Smooth muscle cell (in vitro differentiated cells): ENCODE data around the gene SDC3. TPM values are rescaled to one million over a fixed set of nuclear protein-coding genes. Genes with fewer than 3 reads are reported as not detected.

Experiments
- DNase-seq: peaks from one replicate; lab custom pipeline; 2025; ENCODE audit not compliant: unreplicated experiment; lab: John Stamatoyannopoulos, UW
- H2AFZ ChIP-seq: fragments of 200-600 bp; sonication (generic); 2 replicates; pipeline ENCODE4 v1.6.0; 2016; ENCODE audit warnings: antibody characterized with exemption, low read depth, mild to moderate bottlenecking
- H3F3A ChIP-seq: fragments of 200-600 bp; sonication (generic); 2 replicates; pipeline ENCODE4 v1.6.0; 2017; ENCODE audit warnings: antibody characterized with exemption, low read depth
- H3K27ac ChIP-seq: fragments of 200-600 bp; sonication (generic); 2 replicates; pipeline ENCODE4 v1.5.1; 2016; ENCODE audit warnings: low read depth, mild to moderate bottlenecking
- H3K27me3 ChIP-seq: fragments of 200-600 bp; sonication (generic); 2 replicates; pipeline ENCODE4 v1.6.1; 2016; ENCODE audit warnings: low read depth, mild to moderate bottlenecking
- H3K36me3 ChIP-seq: fragments of 200-600 bp; sonication (generic); 2 replicates; pipeline ENCODE4 v1.5.1; 2016; ENCODE audit warnings: low read depth
- H3K4me1 ChIP-seq: fragments of 200-600 bp; sonication (generic); 2 replicates; pipeline ENCODE4 v1.5.1; 2016; ENCODE audit warnings: low read depth
- H3K4me2 ChIP-seq: fragments of 200-600 bp; sonication (generic); 2 replicates; pipeline ENCODE4 v1.6.0; 2016; ENCODE audit warnings: mild to moderate bottlenecking
- H3K4me3 ChIP-seq: fragments of 200-600 bp; sonication (generic); 2 replicates; pipeline ENCODE4 v1.5.1; 2016; ENCODE audit warnings: mild to moderate bottlenecking
- H3K79me2 ChIP-seq: fragments of 200-600 bp; sonication (generic); 2 replicates; pipeline ENCODE4 v1.6.0; 2016; ENCODE audit warnings: low read depth, mild to moderate bottlenecking
- H3K9ac ChIP-seq: fragments of 200-600 bp; sonication (generic); 2 replicates; pipeline ENCODE4 v1.6.0; 2016; ENCODE audit warnings: low read depth
- H3K9me3 ChIP-seq: fragments of 200-600 bp; sonication (generic); replicated peaks from 2 replicates; pipeline ENCODE4 v1.5.1; 2016; ENCODE audit warnings: low read depth
- H4K20me1 ChIP-seq: fragments of 200-600 bp; sonication (generic); 2 replicates; pipeline ENCODE4 v1.6.0; 2016; ENCODE audit warnings: low read depth
- WGBS: methylation state at CpG from one replicate; pipeline ENCODE4 v1.1.7; 2016; ENCODE audit warnings: low lambda C conversion rate; 5-methylcytosine and 5-hydroxymethylcytosine counted together
- polyA plus RNA-seq: library from polyadenylated mRNA; unstranded; fragments of >200 nt; fragmentation: Nextera tagmentation; extraction: Ambion mirVana; gene quantifications from 2 replicates; pipeline ENCODE4 v1.2.1, GENCODE V29; 2016
- total RNA-seq: library from RNA; depleted of rRNA; stranded (reverse); fragments of >200 nt; gene quantifications from 2 replicates; pipeline ENCODE4 v1.2.3, GENCODE V29; 2014
- TF ChIP-seq, protein P1 (sequence below): fragments of 200-600 bp; sonication (generic); IDR thresholded peaks from 2 replicates; pipeline ENCODE4 v1.5.1; 2017; ENCODE audit warnings: borderline replicate concordance, mild to moderate bottlenecking, antibody characterized with exemption; ENCODE audit not compliant: insufficient read depth, poor library complexity, severe bottlenecking

SDC3 gene
- total and polyA plus RNA-seq, 2 experiments from 2014 or later = 46.3 to 112 TPM

DNA sequence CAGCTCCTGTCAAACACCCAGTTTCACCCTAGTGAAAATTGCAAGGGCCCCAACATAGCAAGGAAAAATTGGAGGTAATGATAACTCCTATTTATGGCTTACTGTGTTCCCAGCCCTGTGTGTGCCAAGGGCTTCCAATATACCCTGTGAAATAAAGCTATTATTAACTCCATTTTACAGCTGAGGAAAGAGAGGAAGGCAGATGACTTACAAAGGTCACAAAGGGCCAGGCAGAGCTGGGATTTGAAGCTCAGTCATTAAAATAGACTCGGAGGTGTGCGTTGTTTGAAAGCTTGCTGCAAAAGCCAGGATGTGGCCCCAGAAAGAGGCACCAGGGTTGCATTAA, 20.2 kb upstream of the SDC3 start:
- H3K79me2 ChIP-seq = no peaks in the 10 kb centered on the region
- no peaks in the 10 kb centered on the region for H3K27me3 ChIP-seq
- no peaks in the 10 kb centered on the region for H3K4me1 ChIP-seq
- no peak overlapping the region for H3K4me3 ChIP-seq
- H3K9ac ChIP-seq = no peak overlapping the region
- peaks cover 15% of the 10 kb centered on the region for H4K20me1 ChIP-seq
- DNase-seq = no peak
- no peaks in the 10 kb centered on the region for H3K9me3 ChIP-seq
- no peak overlapping the region for H2AFZ ChIP-seq
- H3K4me2 ChIP-seq = no peak overlapping the region
- peaks cover 19% of the 10 kb centered on the region for H3F3A ChIP-seq
- 90% methylated on average over 2 of the region's 2 CpGs for WGBS
- TF ChIP-seq, protein P1, sequence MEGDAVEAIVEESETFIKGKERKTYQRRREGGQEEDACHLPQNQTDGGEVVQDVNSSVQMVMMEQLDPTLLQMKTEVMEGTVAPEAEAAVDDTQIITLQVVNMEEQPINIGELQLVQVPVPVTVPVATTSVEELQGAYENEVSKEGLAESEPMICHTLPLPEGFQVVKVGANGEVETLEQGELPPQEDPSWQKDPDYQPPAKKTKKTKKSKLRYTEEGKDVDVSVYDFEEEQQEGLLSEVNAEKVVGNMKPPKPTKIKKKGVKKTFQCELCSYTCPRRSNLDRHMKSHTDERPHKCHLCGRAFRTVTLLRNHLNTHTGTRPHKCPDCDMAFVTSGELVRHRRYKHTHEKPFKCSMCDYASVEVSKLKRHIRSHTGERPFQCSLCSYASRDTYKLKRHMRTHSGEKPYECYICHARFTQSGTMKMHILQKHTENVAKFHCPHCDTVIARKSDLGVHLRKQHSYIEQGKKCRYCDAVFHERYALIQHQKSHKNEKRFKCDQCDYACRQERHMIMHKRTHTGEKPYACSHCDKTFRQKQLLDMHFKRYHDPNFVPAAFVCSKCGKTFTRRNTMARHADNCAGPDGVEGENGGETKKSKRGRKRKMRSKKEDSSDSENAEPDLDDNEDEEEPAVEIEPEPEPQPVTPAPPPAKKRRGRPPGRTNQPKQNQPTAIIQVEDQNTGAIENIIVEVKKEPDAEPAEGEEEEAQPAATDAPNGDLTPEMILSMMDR = no peak
- H3K36me3 ChIP-seq = peaks cover 6% of the 10 kb centered on the region
- H3K27ac ChIP-seq = no peak overlapping the region

- Histone ChIP-seq H3K4me2 (no peak overlapping the region), H2AFZ (no peak overlapping the region), H3K9me3 (no peaks in the 10 kb centered on the region), H3F3A (peaks cover 16% of the 10 kb centered on the region), H4K20me1 (peaks cover 10% of the 10 kb centered on the region), H3K27ac (no peak overlapping the region), H3K27me3 (no peaks in the 10 kb centered on the region), H3K4me1 (no peaks in the 10 kb centered on the region), H3K36me3 (peaks cover 6% of the 10 kb centered on the region), H3K4me3 (no peak overlapping the region), H3K9ac (no peak overlapping the region), H3K79me2 (no peaks in the 10 kb centered on the region)
- TF ChIP-seq, protein P1 = no peak
- DNase-seq = no peak
- WGBS = 84% methylated on average over 7 of the region's 7 CpGs
These were observed 19.6 kb upstream of the SDC3 start for GRCh38 chr1:30928171-30928570.

DNA sequence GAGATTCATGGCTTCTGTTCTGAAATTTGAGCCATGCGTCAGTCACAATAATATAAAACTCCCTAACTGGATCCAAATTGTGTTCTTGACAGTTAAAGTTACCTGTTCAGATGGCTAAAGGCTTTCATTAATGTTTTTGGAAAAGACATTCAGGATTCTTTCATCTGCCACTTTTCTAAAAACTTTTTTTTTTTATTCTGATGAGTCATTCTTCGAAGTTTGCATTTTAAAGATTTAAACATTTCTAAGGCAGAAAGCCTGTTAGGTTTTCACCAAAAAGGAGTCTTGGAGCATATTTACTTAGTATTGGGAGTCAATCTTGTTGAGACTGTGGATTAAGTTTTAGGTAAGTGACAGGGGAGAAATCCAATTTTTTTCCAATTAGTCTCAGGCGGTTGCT, 18.9 kb upstream of the SDC3 start:
- no peaks in the 10 kb centered on the region for H3K4me1 ChIP-seq

GRCh38 chr1:30923597-30923996, 15.0 kb upstream of the SDC3 start:
- H3K9ac ChIP-seq = no peak overlapping the region
- H3K79me2 ChIP-seq = no peaks in the 10 kb centered on the region
- 96% methylated on average over 1 of the region's 1 CpG for WGBS
- TF ChIP-seq, protein P1 = no peak
- no peaks in the 10 kb centered on the region for H3K27me3 ChIP-seq
- no peak for DNase-seq
- H4K20me1 ChIP-seq = no peaks in the 10 kb centered on the region
- no peaks in the 10 kb centered on the region for H3K9me3 ChIP-seq
- no peak overlapping the region for H3K4me3 ChIP-seq
- no peak overlapping the region for H3K4me2 ChIP-seq
- H3K36me3 ChIP-seq = no peaks in the 10 kb centered on the region
- no peak overlapping the region for H2AFZ ChIP-seq
- no peak overlapping the region for H3K27ac ChIP-seq
- H3K4me1 ChIP-seq = no peaks in the 10 kb centered on the region
- no peaks in the 10 kb centered on the region for H3F3A ChIP-seq

More for the DNA sequence above, 18.9 kb upstream of the SDC3 start:
- Histone ChIP-seq H2AFZ (no peak overlapping the region), H3F3A (peaks cover 16% of the 10 kb centered on the region), H3K36me3 (peaks cover 6% of the 10 kb centered on the region), H3K9me3 (no peaks in the 10 kb centered on the region), H3K4me3 (no peak overlapping the region), H3K4me2 (no peak overlapping the region), H3K27ac (no peak overlapping the region), H4K20me1 (peaks cover 10% of the 10 kb centered on the region), H3K79me2 (no peaks in the 10 kb centered on the region), H3K27me3 (no peaks in the 10 kb centered on the region), H3K9ac (no peak overlapping the region)
- no peak for DNase-seq
- 79% methylated on average over 3 of the region's 3 CpGs for WGBS
- TF ChIP-seq, protein P1 = no peak
